ENCODE results near the gene MZT1. TPM values are rescaled to one million over a fixed set of nuclear protein-coding genes. Genes with fewer than 3 reads are reported as not detected.
"Not testable (repeated sequence)": the region's sequence is repeated elsewhere in the genome, so short reads cannot be mapped to it uniquely, and the experiment has no call there.

Gene MZT1
- total and polyA plus RNA-seq, 12 donors, result 4.9 to 11.3 (median 8.2) TPM

- Histone ChIP-seq H3K9me3 (replicated peaks in 1 of 3) (no peaks in the 10 kb centered on the region), H3K27ac (peak overlapping the region in 4 of 5 donors; percentile 12 to 89 (median 67)), H3K36me3 (replicated peaks in 1 of 2) (no peaks in the 10 kb centered on the region), H3K4me3 (peak overlapping the region; percentile 43 to 92 (median 68)), H3K27me3 (no peaks in the 10 kb centered on the region), H3K4me1 (replicated peaks in 1 of 2) (peaks cover 0 to 34% of the 10 kb centered on the region in 2 donors)
- 1 to 7% (median 3%) methylated on average over 11 to 49 of the region's 49 CpGs for WGBS, 4 donors
- DNase-seq, result peak in 6 of 7 donors; percentile 16 to 48 (median 36)
- intact Hi-C loops (cut with DNase I), result no loop called here
- TF ChIP-seq POLR2A (IDR thresholded peaks at IDR 0.05) (no peak), CTCF (IDR thresholded peaks at IDR 0.05) (no peak)
Observed at GRCh38 chr13:72726726-72727416, 558 bp downstream of the MZT1 start.

- H3K27ac ChIP-seq; H3K9me3 ChIP-seq (replicated peaks in 1 of 3); H3K27me3 ChIP-seq; intact Hi-C loops (cut with DNase I); H3K36me3 ChIP-seq (replicated peaks in 1 of 2); DNase-seq: not testable (repeated sequence)
- WGBS, 4 donors, result 89 to 92% (median 91%) methylated on average over 15 of the region's 15 CpGs
- H3K4me1 ChIP-seq (replicated peaks in 1 of 2), result peaks cover 0 to 34% of the 10 kb centered on the region in 2 donors
- peak overlapping the region in 1 of 4 donors; percentile 92 for H3K4me3 ChIP-seq
Observed at GRCh38 chr13:72726185-72726584, 1.2 kb downstream of the MZT1 start.

GRCh38 chr13:72716776-72717175 lies 10.7 kb downstream of the MZT1 start:
- H3K27ac ChIP-seq, result no peak overlapping the region

GRCh38 chr13:72700509-72700908 lies 26.9 kb downstream of the MZT1 start:
- no peaks in the 10 kb centered on the region for H3K9me3 ChIP-seq (replicated peaks in 1 of 3)
- no peaks in the 10 kb centered on the region for H3K4me1 ChIP-seq (replicated peaks in 1 of 2)
- intact Hi-C loops (cut with DNase I), result no loop called here
- no peaks in the 10 kb centered on the region for H3K36me3 ChIP-seq (replicated peaks in 1 of 2)
- H3K27ac ChIP-seq, result no peak overlapping the region
- TF ChIP-seq POLR2A (IDR thresholded peaks at IDR 0.05) (no peak), CTCF (IDR thresholded peaks at IDR 0.05) (no peak)
- no peak overlapping the region for H3K4me3 ChIP-seq
- no peaks in the 10 kb centered on the region for H3K27me3 ChIP-seq
- no peak for DNase-seq
- 26 to 64% (median 45%) methylated on average over 1 of the region's 1 CpG; no CpG with 5 or more reads in 1 of the 4 donors for WGBS, 4 donors

More at GRCh38 chr13:72716776-72717175, 10.7 kb downstream of the MZT1 start:
- no peaks in the 10 kb centered on the region for H3K4me1 ChIP-seq (replicated peaks in 1 of 2)
- no peak for TF ChIP-seq POLR2A (IDR thresholded peaks at IDR 0.05)
- TF ChIP-seq CTCF (IDR thresholded peaks at IDR 0.05), result no peak
- WGBS, 4 donors, result 60 to 65% (median 63%) methylated on average over 3 of the region's 3 CpGs
- peaks cover 0 to 10% of the 10 kb centered on the region in 2 donors for H3K36me3 ChIP-seq (replicated peaks in 1 of 2)
- no peak for DNase-seq
- H3K27me3 ChIP-seq, result no peaks in the 10 kb centered on the region
- intact Hi-C loops (cut with DNase I), result no loop called here
- no peak overlapping the region for H3K4me3 ChIP-seq
- no peaks in the 10 kb centered on the region for H3K9me3 ChIP-seq (replicated peaks in 1 of 3)

- H3K4me3 ChIP-seq, result no peak overlapping the region
- H3K4me1 ChIP-seq (replicated peaks in 1 of 2), result no peaks in the 10 kb centered on the region
- no peaks in the 10 kb centered on the region for H3K36me3 ChIP-seq (replicated peaks in 1 of 2)
- no peaks in the 10 kb centered on the region for H3K9me3 ChIP-seq (replicated peaks in 1 of 3)
- H3K27me3 ChIP-seq, result no peaks in the 10 kb centered on the region
- TF ChIP-seq POLR2A (IDR thresholded peaks at IDR 0.05), result no peak
- TF ChIP-seq CTCF (IDR thresholded peaks at IDR 0.05), result no peak
- DNase-seq, result no peak
- 72 to 83% (median 78%) methylated on average over 2 of the region's 2 CpGs for WGBS, 4 donors
- intact Hi-C loops (cut with DNase I), result loop anchor here in 1 of 2 donors (10.0 kb wide), 1 partner anchor 53 kb away; no protein-coding TSS in a partner anchor
- no peak overlapping the region for H3K27ac ChIP-seq
Observed at GRCh38 chr13:72698164-72698563, 29.3 kb downstream of the MZT1 start.
